ENCODE measurements around the gene TRIM16.
"Not testable (repeated sequence)": the region's sequence is repeated elsewhere in the genome, so short reads cannot be mapped to it uniquely, and the experiment has no call there.

DNA sequence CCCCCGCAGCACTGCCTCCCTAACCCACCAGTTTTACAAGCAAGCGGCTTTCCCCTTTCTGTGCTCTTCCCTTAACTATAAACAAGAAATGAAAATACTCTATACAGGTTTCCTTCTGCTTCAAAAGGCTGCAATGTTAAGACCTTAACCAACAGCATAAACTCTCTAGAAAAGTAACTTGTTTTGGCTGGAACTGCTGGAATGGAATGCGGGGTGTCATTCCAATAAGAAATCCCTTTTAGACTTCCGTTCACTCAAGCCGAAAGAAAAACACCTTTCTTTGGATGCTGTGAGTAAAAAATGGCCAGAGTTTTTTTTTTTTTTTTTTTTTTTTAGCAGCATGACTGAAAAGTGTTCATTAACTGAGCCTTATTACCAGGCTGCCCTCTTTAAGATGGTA, 92.1 kb downstream of the TRIM16 start:
- TF ChIP-seq, protein P1, sequence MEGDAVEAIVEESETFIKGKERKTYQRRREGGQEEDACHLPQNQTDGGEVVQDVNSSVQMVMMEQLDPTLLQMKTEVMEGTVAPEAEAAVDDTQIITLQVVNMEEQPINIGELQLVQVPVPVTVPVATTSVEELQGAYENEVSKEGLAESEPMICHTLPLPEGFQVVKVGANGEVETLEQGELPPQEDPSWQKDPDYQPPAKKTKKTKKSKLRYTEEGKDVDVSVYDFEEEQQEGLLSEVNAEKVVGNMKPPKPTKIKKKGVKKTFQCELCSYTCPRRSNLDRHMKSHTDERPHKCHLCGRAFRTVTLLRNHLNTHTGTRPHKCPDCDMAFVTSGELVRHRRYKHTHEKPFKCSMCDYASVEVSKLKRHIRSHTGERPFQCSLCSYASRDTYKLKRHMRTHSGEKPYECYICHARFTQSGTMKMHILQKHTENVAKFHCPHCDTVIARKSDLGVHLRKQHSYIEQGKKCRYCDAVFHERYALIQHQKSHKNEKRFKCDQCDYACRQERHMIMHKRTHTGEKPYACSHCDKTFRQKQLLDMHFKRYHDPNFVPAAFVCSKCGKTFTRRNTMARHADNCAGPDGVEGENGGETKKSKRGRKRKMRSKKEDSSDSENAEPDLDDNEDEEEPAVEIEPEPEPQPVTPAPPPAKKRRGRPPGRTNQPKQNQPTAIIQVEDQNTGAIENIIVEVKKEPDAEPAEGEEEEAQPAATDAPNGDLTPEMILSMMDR (conservative IDR thresholded peaks at IDR 0.05; ENCODE audit: low read depth, low read length), result not testable (repeated sequence)
- not testable (repeated sequence) for TF ChIP-seq MAZ (IDR thresholded peaks at IDR 0.05; ENCODE audit: borderline replicate concordance, low read depth, low read length); POLR2A (IDR thresholded peaks at IDR 0.05; ENCODE audit: low read depth, low read length); MXI1 (IDR thresholded peaks at IDR 0.05; ENCODE audit: borderline replicate concordance, low read depth, low read length); SMC3 (IDR thresholded peaks at IDR 0.05; ENCODE audit: low read depth, low read length); CEBPB (IDR thresholded peaks at IDR 0.05; ENCODE audit: low read depth, low read length); RFX5 (IDR thresholded peaks at IDR 0.05; ENCODE audit: low read depth, low read length); BHLHE40 (IDR thresholded peaks at IDR 0.05; ENCODE audit: low read depth, low read length); RAD21 (IDR thresholded peaks at IDR 0.05; ENCODE audit: low read length)
- TF ChIP-seq, protein P2, sequence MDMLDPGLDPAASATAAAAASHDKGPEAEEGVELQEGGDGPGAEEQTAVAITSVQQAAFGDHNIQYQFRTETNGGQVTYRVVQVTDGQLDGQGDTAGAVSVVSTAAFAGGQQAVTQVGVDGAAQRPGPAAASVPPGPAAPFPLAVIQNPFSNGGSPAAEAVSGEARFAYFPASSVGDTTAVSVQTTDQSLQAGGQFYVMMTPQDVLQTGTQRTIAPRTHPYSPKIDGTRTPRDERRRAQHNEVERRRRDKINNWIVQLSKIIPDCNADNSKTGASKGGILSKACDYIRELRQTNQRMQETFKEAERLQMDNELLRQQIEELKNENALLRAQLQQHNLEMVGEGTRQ (IDR thresholded peaks at IDR 0.05; ENCODE audit: low read depth, low read length), result not testable (repeated sequence)

Measured in IMR-90 (cell line).